ENCODE measurements around the gene ANKRD66.

DNA sequence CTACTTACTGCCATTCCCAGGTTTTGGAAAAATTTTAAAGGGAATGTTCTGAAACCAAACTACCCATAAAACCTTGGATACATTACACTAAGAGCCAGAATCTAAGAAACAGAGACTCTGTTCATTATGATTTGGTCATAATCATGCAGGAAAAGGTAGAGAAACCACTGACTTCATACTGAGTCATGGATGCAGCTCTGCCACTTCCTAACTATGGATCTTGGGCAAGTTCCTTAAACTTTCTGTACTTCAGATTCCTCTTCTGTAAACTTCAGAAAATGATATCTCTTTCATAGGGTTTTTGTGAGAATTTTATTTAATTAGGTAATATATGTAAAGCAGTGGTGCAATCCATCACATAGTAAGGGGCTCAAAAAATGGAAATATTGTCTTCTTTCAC is 31.6 kb upstream of the ANKRD66 start:
- TF ChIP-seq EZH2 (IDR thresholded peaks at IDR 0.05; ENCODE audit: insufficient read depth, poor library complexity, severe bottlenecking) = no peak
- no peak for TF ChIP-seq EZH2phosphoT487 (IDR thresholded peaks at IDR 0.05; ENCODE audit: insufficient read depth, low read depth)

Measured in GM23248 (cell line).